CD14-positive monocyte (primary cell): ENCODE results near the gene MTHFSD. TPM values are rescaled to one million over a fixed set of nuclear protein-coding genes. Genes with fewer than 3 reads are reported as not detected.

Experiments used
- DNase-seq, 3 donors: peaks; one replicate each; pipeline ENCODE4 v3.0.0-alpha.2; 2011 to 2022
- H2AFZ ChIP-seq: 2 replicates; pipeline ENCODE4 v1.6.0; 2012; ENCODE audit warnings: mild to moderate bottlenecking, low read depth, low read length, inconsistent platforms; ENCODE audit not compliant: insufficient read depth, poor library complexity, severe bottlenecking
- H3K27ac ChIP-seq, 2 donors: 1 replicate in 1 of 2; 2 replicates in 1 of 2; pipeline ENCODE4 v1.5.1; 2012 to 2013; ENCODE audit warnings: low read length in 2 of 2, control low read depth in 1 of 2, inconsistent platforms in 1 of 2, low read depth in 1 of 2, mild to moderate bottlenecking in 1 of 2
- H3K27me3 ChIP-seq, 2 donors: one replicate each; pipeline versions ENCODE4 v1.6.0 to v1.6.1; 2011 to 2013; ENCODE audit warnings: low read length in 2 of 2; ENCODE audit not compliant: control insufficient read depth in 2 of 2, insufficient read depth in 2 of 2
- H3K36me3 ChIP-seq, 2 donors: replicated peaks in 1 of 2; 1 replicate in 1 of 2; 2 replicates in 1 of 2; pipeline versions ENCODE4 v1.5.1 to v1.6.1; 2012 to 2013; ENCODE audit warnings: low read length in 2 of 2, control low read depth in 1 of 2, inconsistent platforms in 1 of 2, mild to moderate bottlenecking in 1 of 2; ENCODE audit not compliant: insufficient read depth in 2 of 2, control insufficient read depth in 1 of 2
- H3K4me1 ChIP-seq, 2 donors: 1 replicate in 1 of 2; 2 replicates in 1 of 2; pipeline versions ENCODE4 v1.5.1 to v1.6.1; 2012 to 2013; ENCODE audit warnings: low read length in 2 of 2, control low read depth in 1 of 2, inconsistent platforms in 1 of 2, mild to moderate bottlenecking in 1 of 2, moderate library complexity in 1 of 2; ENCODE audit not compliant: insufficient read depth in 2 of 2, control insufficient read depth in 1 of 2
- H3K4me2 ChIP-seq: replicated peaks from 2 replicates; pipeline ENCODE3; 2012; ENCODE audit warnings: low read length, moderate library complexity, mild to moderate bottlenecking; ENCODE audit not compliant: poor library complexity, severe bottlenecking; ENCODE audit errors: extremely low read depth
- H3K4me3 ChIP-seq, 3 experiments: fragments of 200-600 bp in 1 of 3; sonication (generic) in 1 of 3; replicated peaks in 1 of 3; 1 replicate in 2 of 3; 2 replicates in 1 of 3; pipeline ENCODE4 v1.5.1; 2011 to 2013; ENCODE audit warnings: low read length in 3 of 3, mild to moderate bottlenecking in 3 of 3, control low read depth in 2 of 3, low read depth in 2 of 3, inconsistent platforms in 1 of 3, moderate library complexity in 1 of 3
- H3K79me2 ChIP-seq: 2 replicates; pipeline ENCODE4 v1.6.0; 2012; ENCODE audit warnings: mild to moderate bottlenecking, control low read depth, inconsistent platforms, low read length, moderate library complexity; ENCODE audit not compliant: insufficient read depth
- H3K9ac ChIP-seq: 2 replicates; pipeline ENCODE4 v1.6.0; 2017; ENCODE audit warnings: low read length, mild to moderate bottlenecking; ENCODE audit not compliant: insufficient read depth, poor library complexity, severe bottlenecking
- H3K9me3 ChIP-seq, 2 donors: replicated peaks in 1 of 2; 1 replicate in 1 of 2; 2 replicates in 1 of 2; pipeline versions ENCODE4 v1.5.1 to v1.6.1; 2012 to 2013; ENCODE audit warnings: low read length in 2 of 2, control low read depth in 1 of 2; ENCODE audit not compliant: control insufficient read depth in 1 of 2, insufficient read depth in 1 of 2
- H4K20me1 ChIP-seq: 2 replicates; pipeline ENCODE4 v1.6.0; 2012; ENCODE audit warnings: mild to moderate bottlenecking, low read length, control low read depth, moderate library complexity; ENCODE audit not compliant: insufficient read depth
- H3K27ac Mint-ChIP-seq, 7 donors: one replicate each; pipeline ENCODE4 v1.8.0; 2020; ENCODE audit warnings: mild to moderate bottlenecking in 7 of 7, mixed read lengths in 7 of 7, moderate library complexity in 6 of 7, inconsistent platforms in 2 of 7
- H3K27me3 Mint-ChIP-seq, 3 donors: one replicate each; pipeline ENCODE4 v1.8.0; 2021 to 2022; ENCODE audit warnings: low read depth in 3 of 3, mild to moderate bottlenecking in 3 of 3, mixed read lengths in 3 of 3, moderate library complexity in 3 of 3, inconsistent platforms in 1 of 3
- H3K36me3 Mint-ChIP-seq, 2 donors: one replicate each; pipeline ENCODE4 v1.8.0; 2020; ENCODE audit warnings: mixed read lengths in 2 of 2, inconsistent platforms in 1 of 2, mild to moderate bottlenecking in 1 of 2
- H3K4me1 Mint-ChIP-seq: one replicate; pipeline ENCODE4 v1.8.0; 2020; ENCODE audit warnings: mild to moderate bottlenecking, mixed read lengths
- H3K4me3 Mint-ChIP-seq, 2 donors: one replicate each; pipeline ENCODE4 v1.8.0; 2020; ENCODE audit warnings: mild to moderate bottlenecking in 2 of 2, mixed read lengths in 2 of 2, moderate library complexity in 1 of 2
- H3K9me3 Mint-ChIP-seq, 7 donors: one replicate each; pipeline ENCODE4 v1.8.0; 2020 to 2022; ENCODE audit warnings: mixed read lengths in 7 of 7, mild to moderate bottlenecking in 6 of 7, moderate library complexity in 6 of 7, inconsistent platforms in 2 of 7
- CTCF ChIP-seq: fragments of 200-600 bp; IDR thresholded peaks from one replicate; pipeline ENCODE4 v1.8.0; 2022; ENCODE audit warnings: antibody characterized with exemption, mild to moderate bottlenecking
- WGBS: methylation state at CpG from one replicate; pipeline ENCODE4 v1.1.5; 2013; ENCODE audit warnings: missing lambda C conversion rate; ENCODE audit not compliant: insufficient coverage; 5-methylcytosine and 5-hydroxymethylcytosine counted together
- intact Hi-C, 2 donors: fragments of 100-400 bp; cut with micrococcal nuclease; formaldehyde crosslinking; loops; one replicate each; pipeline versions ENCODE4 v1.15.0 to v1.15.1; 2023
- polyA plus RNA-seq, 3 donors: library from polyadenylated mRNA; depleted of rRNA in 1 of 3; unstranded in 2 of 3; stranded (reverse) in 1 of 3; fragments of 300-500 nt in 2 of 3; fragments of >200 nt in 1 of 3; fragmentation: Illumina TruSeq in 2 of 3; gene quantifications; 1 replicate in 2 of 3; 2 replicates in 1 of 3; pipeline ENCODE4 v1.2.3, GENCODE V29; 2012 to 2021

MTHFSD gene
- polyA plus RNA-seq, 3 donors = 7.2 to 14.1 (median 11.7) TPM

- H3K27me3 ChIP-seq = peaks cover 0 to 8% of the 10 kb centered on the region in 2 donors
- Mint-ChIP-seq H3K4me3 (no peak overlapping the region), H3K9me3 (peaks cover 2 to 17% (median 7%) of the 10 kb centered on the region in 7 donors), H3K27me3 (peaks cover 23 to 40% (median 31%) of the 10 kb centered on the region in 3 donors), H3K4me1 (no peaks in the 10 kb centered on the region), H3K36me3 (no peaks in the 10 kb centered on the region), H3K27ac (no peak overlapping the region)
- no peaks in the 10 kb centered on the region for H4K20me1 ChIP-seq
- H2AFZ ChIP-seq = no peak overlapping the region
- intact Hi-C loops = no loop called here
- H3K4me1 ChIP-seq = no peaks in the 10 kb centered on the region
- no peak for DNase-seq
- no peak overlapping the region for H3K4me3 ChIP-seq
- no peak overlapping the region for H3K27ac ChIP-seq
- no peak overlapping the region for H3K4me2 ChIP-seq
- no peaks in the 10 kb centered on the region for H3K79me2 ChIP-seq
- H3K9me3 ChIP-seq = peaks cover 8 to 14% of the 10 kb centered on the region in 2 donors
- TF ChIP-seq CTCF = no peak
- 40% methylated on average over 1 of the region's 3 CpGs for WGBS
- H3K9ac ChIP-seq = no peak overlapping the region
- no peaks in the 10 kb centered on the region for H3K36me3 ChIP-seq
Observed at GRCh38 chr16:86485746-86486145, 69.3 kb downstream of the MTHFSD start.

- no peak for DNase-seq
- no peak overlapping the region for H2AFZ ChIP-seq
- no peaks in the 10 kb centered on the region for H3K36me3 ChIP-seq
- H3K9ac ChIP-seq = no peak overlapping the region
- H3K27ac ChIP-seq = no peak overlapping the region
- H3K4me2 ChIP-seq = no peak overlapping the region
- H3K9me3 ChIP-seq = peaks cover 8 to 14% of the 10 kb centered on the region in 2 donors
- no peak overlapping the region for H3K27ac Mint-ChIP-seq
- H3K27me3 Mint-ChIP-seq = peaks cover 22 to 41% (median 30%) of the 10 kb centered on the region in 3 donors
- H3K79me2 ChIP-seq = no peaks in the 10 kb centered on the region
- peaks cover 2 to 17% (median 7%) of the 10 kb centered on the region in 7 donors for H3K9me3 Mint-ChIP-seq
- WGBS = 90% methylated on average over 4 of the region's 5 CpGs
- H3K4me3 Mint-ChIP-seq = no peak overlapping the region
- H3K27me3 ChIP-seq = peaks cover 0 to 2% of the 10 kb centered on the region in 2 donors
- no peaks in the 10 kb centered on the region for H3K4me1 Mint-ChIP-seq
- H3K4me3 ChIP-seq = no peak overlapping the region
- no peaks in the 10 kb centered on the region for H3K4me1 ChIP-seq
- intact Hi-C loops = no loop called here
- no peaks in the 10 kb centered on the region for H4K20me1 ChIP-seq
- no peak for TF ChIP-seq CTCF
- no peaks in the 10 kb centered on the region for H3K36me3 Mint-ChIP-seq
Observed at GRCh38 chr16:86484240-86484639, 70.8 kb downstream of the MTHFSD start.
